Measurements from ENCODE around the gene TMEM236.

- TF ChIP-seq NR3C1 (CRISPR knock-in tag; IDR thresholded peaks at IDR 0.05) (no peak), EGR1 (conservative IDR thresholded peaks at IDR 0.05) (no peak), MAX (CRISPR knock-in tag; IDR thresholded peaks at IDR 0.05) (no peak), RFX5 (IDR thresholded peaks at IDR 0.05; ENCODE audit: low read depth, low read length) (no peak)
Observed at GRCh38 chr10:17808971-17809841, 57.2 kb downstream of the TMEM236 start, which contains the start of gene MRC1.
